Islet precursor cell (in vitro differentiated cells): Measurements from ENCODE around the gene PLXDC1.
"Not testable (repeated sequence)": the region's sequence is repeated elsewhere in the genome, so short reads cannot be mapped to it uniquely, and the experiment has no call there.

Source experiments
- DNase-seq: peaks from one replicate; pipeline ENCODE4 v3.0.0-alpha.2; 2018

PLXDC1 gene

GRCh38 chr17:39122991-39123390 lies 28.4 kb downstream of the PLXDC1 start:
- no peak for DNase-seq

- not testable (repeated sequence) for DNase-seq
Measured at GRCh38 chr17:39121919-39122318, 29.5 kb downstream of the PLXDC1 start.

GRCh38 chr17:39118674-39119419 lies 32.6 kb downstream of the PLXDC1 start:
- DNase-seq, result no peak

GRCh38 chr17:39116224-39116623 lies 35.2 kb downstream of the PLXDC1 start:
- DNase-seq, result no peak

- DNase-seq, result no peak
Measured at GRCh38 chr17:39115135-39115534, 36.3 kb downstream of the PLXDC1 start.

GRCh38 chr17:39114723-39115122 lies 36.7 kb downstream of the PLXDC1 start:
- DNase-seq, result peak; percentile 76

GRCh38 chr17:39113871-39114270 lies 37.6 kb downstream of the PLXDC1 start:
- DNase-seq, result no peak

- DNase-seq, result no peak
Measured at GRCh38 chr17:39110435-39111136, 40.9 kb downstream of the PLXDC1 start.

- no peak for DNase-seq
Measured at GRCh38 chr17:39108461-39109375, 42.7 kb downstream of the PLXDC1 start.

GRCh38 chr17:39107973-39108372 lies 43.5 kb downstream of the PLXDC1 start:
- DNase-seq, result no peak

- DNase-seq, result no peak
Measured at GRCh38 chr17:39107155-39107554, 44.3 kb downstream of the PLXDC1 start.

GRCh38 chr17:39105705-39106104 lies 45.7 kb downstream of the PLXDC1 start:
- DNase-seq, result no peak

- DNase-seq, result no peak
Measured at GRCh38 chr17:39104657-39105056, 46.8 kb downstream of the PLXDC1 start.

GRCh38 chr17:39104046-39104445 lies 47.4 kb downstream of the PLXDC1 start:
- no peak for DNase-seq

- no peak for DNase-seq
Measured at GRCh38 chr17:39101091-39101490, 50.3 kb downstream of the PLXDC1 start.

- no peak for DNase-seq
Measured at GRCh38 chr17:39100530-39100929, 50.9 kb downstream of the PLXDC1 start.

GRCh38 chr17:39099663-39100286 lies 51.7 kb downstream of the PLXDC1 start:
- DNase-seq, result no peak

- no peak for DNase-seq
Measured at GRCh38 chr17:39098588-39098987, 52.8 kb downstream of the PLXDC1 start.

GRCh38 chr17:39097537-39097936 lies 53.9 kb downstream of the PLXDC1 start:
- no peak for DNase-seq

GRCh38 chr17:39097150-39097519 lies 54.3 kb downstream of the PLXDC1 start:
- DNase-seq, result no peak

GRCh38 chr17:39096508-39097149 lies 54.8 kb downstream of the PLXDC1 start:
- DNase-seq, result no peak

- no peak for DNase-seq
Measured at GRCh38 chr17:39095309-39095686, 56.1 kb downstream of the PLXDC1 start.
